Measurements from ENCODE around the gene IGFBP1.
A peak's percentile ranks its signal among the peaks of the same experiment; 100 is the strongest.

Gene IGFBP1

DNA sequence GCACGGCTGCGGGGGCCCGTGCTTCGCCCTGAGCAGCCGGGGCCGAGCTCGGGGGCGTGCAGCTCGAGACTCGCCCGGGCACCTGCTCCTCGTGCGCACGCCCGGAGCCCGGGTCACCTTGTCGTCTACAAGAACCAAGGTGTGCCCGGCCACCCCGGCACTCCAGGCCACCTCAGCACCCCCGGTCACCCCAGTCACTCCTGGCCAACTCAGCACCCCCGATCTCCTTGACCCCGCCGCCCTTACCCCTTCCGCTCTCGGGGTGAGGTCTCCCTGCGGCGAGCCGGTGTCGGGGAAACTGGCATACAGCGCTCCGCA is 33.1 kb downstream of the IGFBP1 start:
- no CpG with 5 or more reads among the region's 31 CpGs for WGBS, 2 donors (ENCODE audit: extremely low coverage in 2 of 2, insufficient read length in 2 of 2, insufficient replicate concordance in 1 of 2)
- H3K14ac ChIP-seq (ENCODE audit: low read length): no peak overlapping the region
- peak overlapping the region; percentile 91 for H3K18ac ChIP-seq (ENCODE audit: low read length)
- H3K36me3 ChIP-seq (replicated peaks in 1 of 2; ENCODE audit: control insufficient read depth in 2 of 2, insufficient read depth in 2 of 2, low read length in 2 of 2): peaks cover 5 to 9% of the 10 kb centered on the region in 2 donors
- no peak overlapping the region for H2BK15ac ChIP-seq (ENCODE audit: low read length)
- no peak overlapping the region for H4K8ac ChIP-seq (ENCODE audit: low read depth, low read length)
- no peak overlapping the region for H2BK120ac ChIP-seq (ENCODE audit: low read depth, low read length)
- H2AFZ ChIP-seq (ENCODE audit: low read length): peak overlapping the region; percentile 96
- peaks cover 8 to 23% of the 10 kb centered on the region in 2 donors for H3K4me1 ChIP-seq (ENCODE audit: control insufficient read depth in 2 of 2, insufficient read depth in 1 of 2, low read depth in 1 of 2, low read length in 2 of 2)
- H3K9ac ChIP-seq (ENCODE audit: low read depth, low read length, poor library complexity): peak overlapping the region; percentile 85
- no peaks in the 10 kb centered on the region for H3K9me3 ChIP-seq (replicated peaks in 1 of 2; ENCODE audit: control insufficient read depth in 2 of 2, insufficient read depth in 1 of 2, low read depth in 1 of 2, low read length in 2 of 2)
- H2AK5ac ChIP-seq (ENCODE audit: low read depth, low read length): no peak overlapping the region
- no peaks in the 10 kb centered on the region for H3K79me1 ChIP-seq (ENCODE audit: low read depth, low read length)
- no peak overlapping the region for H2BK12ac ChIP-seq (ENCODE audit: low read length)
- DNase-seq (ENCODE audit: low spot score): peak; percentile 39
- H3K4me3 ChIP-seq (ENCODE audit: low read length in 2 of 2): peak overlapping the region; percentile 65 to 98
- H3K27ac ChIP-seq (replicated peaks; ENCODE audit: low read length): no peak overlapping the region
- H3K4ac ChIP-seq (ENCODE audit: low read length): no peak overlapping the region
- H3K4me2 ChIP-seq (ENCODE audit: insufficient read depth, low read length, poor library complexity, severe bottlenecking): peak overlapping the region; percentile 84
- no peak overlapping the region for H3K23ac ChIP-seq (ENCODE audit: low read depth, low read length, poor library complexity)
- H2BK5ac ChIP-seq (ENCODE audit: low read length): no peak overlapping the region
- no peak overlapping the region for H4K91ac ChIP-seq (ENCODE audit: low read depth, low read length, poor library complexity)
- H3K27me3 ChIP-seq (ENCODE audit: control insufficient read depth in 3 of 3, insufficient read depth in 3 of 3, low read depth in 1 of 3, low read length in 3 of 3): peaks cover 0 to 26% (median 13%) of the 10 kb centered on the region in 3 experiments

GRCh38 chr7:45921699-45922519 is 33.6 kb downstream of the IGFBP1 start:
- no peak overlapping the region for H3K14ac ChIP-seq (ENCODE audit: low read length)
- H3K18ac ChIP-seq (ENCODE audit: low read length): peak overlapping the region; percentile 91
- H2BK120ac ChIP-seq (ENCODE audit: low read depth, low read length): no peak overlapping the region
- H2BK5ac ChIP-seq (ENCODE audit: low read length): no peak overlapping the region
- no peak overlapping the region for H3K4ac ChIP-seq (ENCODE audit: low read length)
- peak overlapping the region; percentile 96 for H2AFZ ChIP-seq (ENCODE audit: low read length)
- H2BK12ac ChIP-seq (ENCODE audit: low read length): no peak overlapping the region
- DNase-seq (ENCODE audit: low spot score): peak; percentile 84
- H3K27me3 ChIP-seq (ENCODE audit: control insufficient read depth in 3 of 3, insufficient read depth in 3 of 3, low read depth in 1 of 3, low read length in 3 of 3): peaks cover 0 to 26% (median 13%) of the 10 kb centered on the region in 3 experiments
- H3K27ac ChIP-seq (replicated peaks; ENCODE audit: low read length): no peak overlapping the region
- no peak overlapping the region for H4K8ac ChIP-seq (ENCODE audit: low read depth, low read length)
- H3K4me2 ChIP-seq (ENCODE audit: insufficient read depth, low read length, poor library complexity, severe bottlenecking): peak overlapping the region; percentile 84
- peaks cover 2 to 3% of the 10 kb centered on the region in 2 donors for H3K36me3 ChIP-seq (replicated peaks in 1 of 2; ENCODE audit: control insufficient read depth in 2 of 2, insufficient read depth in 2 of 2, low read length in 2 of 2)
- peak overlapping the region; percentile 65 to 98 for H3K4me3 ChIP-seq (ENCODE audit: low read length in 2 of 2)
- peaks cover 8 to 23% of the 10 kb centered on the region in 2 donors for H3K4me1 ChIP-seq (ENCODE audit: control insufficient read depth in 2 of 2, insufficient read depth in 1 of 2, low read depth in 1 of 2, low read length in 2 of 2)
- no peak overlapping the region for H2AK5ac ChIP-seq (ENCODE audit: low read depth, low read length)
- no peak overlapping the region for H4K91ac ChIP-seq (ENCODE audit: low read depth, low read length, poor library complexity)
- H3K23ac ChIP-seq (ENCODE audit: low read depth, low read length, poor library complexity): no peak overlapping the region
- no peak overlapping the region for H2BK15ac ChIP-seq (ENCODE audit: low read length)
- no peak overlapping the region for H3K9ac ChIP-seq (ENCODE audit: low read depth, low read length, poor library complexity)
- no peaks in the 10 kb centered on the region for H3K79me1 ChIP-seq (ENCODE audit: low read depth, low read length)
- H3K9me3 ChIP-seq (replicated peaks in 1 of 2; ENCODE audit: control insufficient read depth in 2 of 2, insufficient read depth in 1 of 2, low read depth in 1 of 2, low read length in 2 of 2): no peaks in the 10 kb centered on the region
- no CpG with 5 or more reads among the region's 36 CpGs for WGBS, 2 donors (ENCODE audit: extremely low coverage in 2 of 2, insufficient read length in 2 of 2, insufficient replicate concordance in 1 of 2)

DNA sequence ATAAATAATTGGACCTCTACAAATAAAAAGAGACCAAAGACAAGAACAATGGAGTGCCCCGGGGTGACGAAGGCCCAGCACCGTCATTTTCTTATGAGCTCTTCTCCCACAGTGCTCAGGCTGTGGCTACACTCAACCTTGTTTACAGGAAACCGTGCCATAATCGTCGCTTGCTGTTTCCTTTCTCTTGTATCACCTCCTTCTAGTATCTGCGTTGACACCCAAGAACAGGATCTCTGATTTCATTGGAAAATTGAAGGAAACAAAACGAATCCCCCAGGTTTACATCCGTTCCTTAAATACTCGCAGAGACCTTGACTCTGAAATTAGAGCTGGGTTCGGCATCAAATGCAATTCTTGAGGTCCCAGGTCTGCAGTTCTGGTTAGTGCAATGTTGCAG is 34.5 kb downstream of the IGFBP1 start:
- Histone ChIP-seq H2BK12ac (ENCODE audit: low read length) (no peak overlapping the region), H3K23ac (ENCODE audit: low read depth, low read length, poor library complexity) (no peak overlapping the region), H3K14ac (ENCODE audit: low read length) (no peak overlapping the region), H3K36me3 (replicated peaks in 1 of 2; ENCODE audit: control insufficient read depth in 2 of 2, insufficient read depth in 2 of 2, low read length in 2 of 2) (no peaks in the 10 kb centered on the region), H4K8ac (ENCODE audit: low read depth, low read length) (no peak overlapping the region), H2BK120ac (ENCODE audit: low read depth, low read length) (no peak overlapping the region), H3K27me3 (ENCODE audit: control insufficient read depth in 3 of 3, insufficient read depth in 3 of 3, low read depth in 1 of 3, low read length in 3 of 3) (peaks cover 0 to 26% (median 13%) of the 10 kb centered on the region in 3 experiments), H4K91ac (ENCODE audit: low read depth, low read length, poor library complexity) (no peak overlapping the region), H3K4me2 (ENCODE audit: insufficient read depth, low read length, poor library complexity, severe bottlenecking) (no peak overlapping the region), H3K18ac (ENCODE audit: low read length) (no peak overlapping the region), H2AFZ (ENCODE audit: low read length) (peak overlapping the region; percentile 78), H2BK5ac (ENCODE audit: low read length) (no peak overlapping the region), H3K79me1 (ENCODE audit: low read depth, low read length) (no peaks in the 10 kb centered on the region), H3K4me1 (ENCODE audit: control insufficient read depth in 2 of 2, insufficient read depth in 1 of 2, low read depth in 1 of 2, low read length in 2 of 2) (peaks cover 8 to 22% of the 10 kb centered on the region in 2 donors), H3K4me3 (ENCODE audit: low read length in 2 of 2) (peak overlapping the region in 1 of 2 donors; percentile 30), H3K9me3 (replicated peaks in 1 of 2; ENCODE audit: control insufficient read depth in 2 of 2, insufficient read depth in 1 of 2, low read depth in 1 of 2, low read length in 2 of 2) (no peaks in the 10 kb centered on the region), H2BK15ac (ENCODE audit: low read length) (no peak overlapping the region), H3K9ac (ENCODE audit: low read depth, low read length, poor library complexity) (no peak overlapping the region), H3K27ac (replicated peaks; ENCODE audit: low read length) (no peak overlapping the region), H2AK5ac (ENCODE audit: low read depth, low read length) (no peak overlapping the region), H3K4ac (ENCODE audit: low read length) (no peak overlapping the region)
- no CpG with 5 or more reads among the region's 11 CpGs for WGBS, 2 donors (ENCODE audit: extremely low coverage in 2 of 2, insufficient read length in 2 of 2, insufficient replicate concordance in 1 of 2)
- no peak for DNase-seq (ENCODE audit: low spot score)

GRCh38 chr7:45923290-45923689 is 35.0 kb downstream of the IGFBP1 start:
- H3K27me3 ChIP-seq (ENCODE audit: control insufficient read depth in 3 of 3, insufficient read depth in 3 of 3, low read depth in 1 of 3, low read length in 3 of 3): peaks cover 0 to 26% (median 13%) of the 10 kb centered on the region in 3 experiments
- no peak overlapping the region for H4K8ac ChIP-seq (ENCODE audit: low read depth, low read length)
- no peak overlapping the region for H2BK5ac ChIP-seq (ENCODE audit: low read length)
- H3K23ac ChIP-seq (ENCODE audit: low read depth, low read length, poor library complexity): no peak overlapping the region
- no peak overlapping the region for H4K91ac ChIP-seq (ENCODE audit: low read depth, low read length, poor library complexity)
- no peaks in the 10 kb centered on the region for H3K79me1 ChIP-seq (ENCODE audit: low read depth, low read length)
- no peak overlapping the region for H3K18ac ChIP-seq (ENCODE audit: low read length)
- H3K36me3 ChIP-seq (replicated peaks in 1 of 2; ENCODE audit: control insufficient read depth in 2 of 2, insufficient read depth in 2 of 2, low read length in 2 of 2): no peaks in the 10 kb centered on the region
- peak overlapping the region in 1 of 2 donors; percentile 30 for H3K4me3 ChIP-seq (ENCODE audit: low read length in 2 of 2)
- H3K4ac ChIP-seq (ENCODE audit: low read length): no peak overlapping the region
- peak overlapping the region; percentile 31 for H3K4me2 ChIP-seq (ENCODE audit: insufficient read depth, low read length, poor library complexity, severe bottlenecking)
- peaks cover 0 to 2% of the 10 kb centered on the region in 2 donors for H3K9me3 ChIP-seq (replicated peaks in 1 of 2; ENCODE audit: control insufficient read depth in 2 of 2, insufficient read depth in 1 of 2, low read depth in 1 of 2, low read length in 2 of 2)
- H2BK12ac ChIP-seq (ENCODE audit: low read length): no peak overlapping the region
- no peak overlapping the region for H2BK15ac ChIP-seq (ENCODE audit: low read length)
- peaks cover 8 to 18% of the 10 kb centered on the region in 2 donors for H3K4me1 ChIP-seq (ENCODE audit: control insufficient read depth in 2 of 2, insufficient read depth in 1 of 2, low read depth in 1 of 2, low read length in 2 of 2)
- H2AFZ ChIP-seq (ENCODE audit: low read length): peak overlapping the region; percentile 78
- DNase-seq (ENCODE audit: low spot score): peak; percentile 64
- H3K14ac ChIP-seq (ENCODE audit: low read length): no peak overlapping the region
- no peak overlapping the region for H2AK5ac ChIP-seq (ENCODE audit: low read depth, low read length)
- no peak overlapping the region for H2BK120ac ChIP-seq (ENCODE audit: low read depth, low read length)
- H3K9ac ChIP-seq (ENCODE audit: low read depth, low read length, poor library complexity): no peak overlapping the region
- H3K27ac ChIP-seq (replicated peaks; ENCODE audit: low read length): no peak overlapping the region
- no CpG with 5 or more reads among the region's 9 CpGs for WGBS, 2 donors (ENCODE audit: extremely low coverage in 2 of 2, insufficient read length in 2 of 2, insufficient replicate concordance in 1 of 2)

Data from neuronal stem cell (in vitro differentiated cells).